K562 (cell line): ENCODE results near the gene PIGH. TPM values are rescaled to one million over a fixed set of nuclear protein-coding genes. Genes with fewer than 3 reads are reported as not detected.

Source experiments
- ATAC-seq: fragments of 200-7000 bp; cut with Tn5 transposase; 3 replicates; pipeline ENCODE4 v1.9.1; 2020; ENCODE audit warnings: moderate library complexity
- BruUV-seq: library from RNA; stranded (reverse); fragments of 400-500 nt; replicated peaks from 2 replicates; lab custom pipeline; 2021; lab: Mats Ljungman, UMichigan
- CTCF ChIA-PET: fragments of 300-600 bp; formaldehyde crosslinking; extraction: SDS; loops from one replicate; lab custom pipeline; 2021; ENCODE audit warnings: low intra/inter-chr PET ratio; lab: Yijun Ruan, JAX
- POLR2A ChIA-PET: fragments of 300-600, 350-650 bp; sonication (Branson Sonifier 250); formaldehyde crosslinking; extraction: SDS; loops from one replicate; lab custom pipeline; 2021; ENCODE audit warnings: antibody characterized with exemption, inconsistent platforms; lab: Yijun Ruan, JAX
- DNase-seq, 4 experiments: peaks; one replicate each; pipeline versions ENCODE4 v3.0.0 to v3.0.0-alpha.2; 2011 to 2018; ENCODE audit warnings: low spot score in 3 of 4, mixed read lengths in 3 of 4; ENCODE audit errors: extremely low read depth in 1 of 4
- FAIRE-seq: peaks from 2 replicates; lab custom pipeline; 2011; peaks lifted over from hg19 to GRCh38; lab: Jason Lieb, UNC
- H2AFZ ChIP-seq: 2 replicates; pipeline ENCODE4 v1.6.0; 2011; ENCODE audit warnings: low read depth, low read length, control low read depth, inconsistent platforms
- H3K27ac ChIP-seq: fragments of 200-600 bp; 3 replicates; pipeline ENCODE4 v1.8.0; 2011; ENCODE audit warnings: low read depth, mild to moderate bottlenecking, control low read depth, inconsistent platforms, low read length, moderate library complexity, mixed read lengths; ENCODE audit errors: extremely low read depth
- H3K27me3 ChIP-seq, 2 experiments: fragments of 300-600 bp in 1 of 2; 2 replicates in 1 of 2; 3 replicates in 1 of 2; pipeline versions ENCODE4 v1.6.0 to v1.8.0; 2011; ENCODE audit warnings: inconsistent platforms in 2 of 2, low read length in 2 of 2, mild to moderate bottlenecking in 1 of 2, mixed read lengths in 1 of 2, moderate library complexity in 1 of 2; ENCODE audit not compliant: control insufficient read depth in 2 of 2, insufficient read depth in 2 of 2
- H3K36me3 ChIP-seq: fragments of 300-600 bp; 3 replicates; pipeline ENCODE4 v1.8.0; 2011; ENCODE audit warnings: mild to moderate bottlenecking, low read length, inconsistent platforms; ENCODE audit not compliant: control insufficient read depth, insufficient read depth
- H3K4me1 ChIP-seq, 2 experiments: fragments of 200-600 bp in 1 of 2; replicated peaks in 1 of 2; 2 replicates in 1 of 2; 3 replicates in 1 of 2; pipeline versions ENCODE4 v1.5.1 to v1.8.0; 2011; ENCODE audit warnings: inconsistent platforms in 2 of 2, low read length in 2 of 2, mild to moderate bottlenecking in 1 of 2, mixed read lengths in 1 of 2, moderate library complexity in 1 of 2; ENCODE audit not compliant: control insufficient read depth in 2 of 2, insufficient read depth in 2 of 2
- H3K4me2 ChIP-seq: 2 replicates; pipeline ENCODE4 v1.6.1; 2011; ENCODE audit warnings: low read length, control low read depth, inconsistent platforms, mixed read lengths; ENCODE audit not compliant: insufficient read depth
- H3K4me3 ChIP-seq: fragments of 200-600 bp; sonication (generic), shearing (Covaris generic); 2 replicates; pipeline ENCODE4 v1.5.1; 2016; ENCODE audit warnings: control low read depth, inconsistent platforms
- H3K79me2 ChIP-seq: fragments of 200-600 bp; 3 replicates; pipeline ENCODE4 v1.8.0; 2011; ENCODE audit warnings: low read length, inconsistent platforms; ENCODE audit not compliant: control insufficient read depth, insufficient read depth
- H3K9ac ChIP-seq, 2 experiments: 2 replicates each; pipeline versions ENCODE4 v1.6.0 to v1.6.1; 2011; ENCODE audit warnings: low read depth in 2 of 2, low read length in 2 of 2, control low read depth in 1 of 2, inconsistent platforms in 1 of 2, mild to moderate bottlenecking in 1 of 2, mixed read lengths in 1 of 2; ENCODE audit not compliant: insufficient read depth in 1 of 2
- H3K9me1 ChIP-seq: one replicate; pipeline ENCODE4 v1.6.0; 2011; ENCODE audit warnings: inconsistent platforms, mild to moderate bottlenecking, low read length, moderate library complexity; ENCODE audit not compliant: control insufficient read depth, insufficient read depth
- H3K9me3 ChIP-seq: replicated peaks from 2 replicates; pipeline ENCODE4 v1.5.1; 2011; ENCODE audit warnings: low read depth, low read length, inconsistent platforms; ENCODE audit not compliant: control insufficient read depth, insufficient read depth
- H4K20me1 ChIP-seq: replicated peaks from 2 replicates; pipeline ENCODE4 v1.6.1; 2011; ENCODE audit warnings: low read length, inconsistent platforms, mixed read lengths; ENCODE audit not compliant: control insufficient read depth, insufficient read depth
- DDX20 ChIP-seq: fragments of 450-650 bp; IDR thresholded peaks from 2 replicates; pipeline ENCODE4 v1.6.1; 2016; ENCODE audit warnings: missing genetic modification characterization, low read depth, mild to moderate bottlenecking, missing compliant biosample characterization, moderate library complexity
- FIP1L1 ChIP-seq: fragments of 200-400 bp; formaldehyde crosslinking; IDR thresholded peaks from 2 replicates; pipeline ENCODE4 v1.6.1; 2018; ENCODE audit warnings: mild to moderate bottlenecking, low read depth, low read length; ENCODE audit not compliant: poor library complexity, severe bottlenecking
- JUND ChIP-seq, 2 experiments: IDR thresholded peaks; 2 replicates in 1 of 2; 3 replicates in 1 of 2; pipeline ENCODE4 v1.6.1; 2011; ENCODE audit warnings: borderline replicate concordance in 2 of 2, low read depth in 2 of 2, low read length in 2 of 2, improper control_type of control experiment in 1 of 2, missing biosample characterization in 1 of 2, missing genetic modification characterization in 1 of 2, missing genetic modification reagents in 1 of 2
- MXD1 ChIP-seq: fragments of 250-450 bp; sonication (Bioruptor Pico); IDR thresholded peaks from 2 replicates; pipeline ENCODE4 v1.8.0; 2021; ENCODE audit warnings: borderline replicate concordance, mild to moderate bottlenecking, moderate library complexity; ENCODE audit not compliant: poor library complexity, severe bottlenecking
- NCOA6 ChIP-seq: fragments of 450-650 bp; IDR thresholded peaks from 2 replicates; pipeline ENCODE4 v1.6.1; 2017; ENCODE audit warnings: mild to moderate bottlenecking
- NR4A1 ChIP-seq, 2 experiments: fragments of 250-450 bp in 1 of 2; fragments of 450-650 bp in 1 of 2; sonication (Bioruptor Pico) in 1 of 2; IDR thresholded peaks; 2 replicates each; pipeline versions ENCODE4 v1.4.0 to v1.6.1; 2016 to 2020; ENCODE audit warnings: mild to moderate bottlenecking in 2 of 2, missing compliant biosample characterization in 1 of 2, missing genetic modification characterization in 1 of 2, moderate library complexity in 1 of 2
- RAD21 ChIP-seq, 2 experiments: fragments of 250-450 bp in 1 of 2; fragments of 450-650 bp in 1 of 2; sonication (Bioruptor Pico) in 1 of 2; formaldehyde crosslinking in 1 of 2; IDR thresholded peaks in 1 of 2; conservative IDR thresholded peaks in 1 of 2; 2 replicates each; pipeline versions ENCODE4 v1.4.0 to v1.8.0; 2020 to 2022; ENCODE audit warnings: mild to moderate bottlenecking in 2 of 2, moderate library complexity in 1 of 2
- RBBP5 ChIP-seq: fragments of 200-600 bp; sonication (generic); IDR thresholded peaks from 2 replicates; pipeline ENCODE4 v1.6.1; 2012; ENCODE audit warnings: borderline replicate concordance, mild to moderate bottlenecking, low read length, control low read depth, inconsistent platforms; ENCODE audit not compliant: insufficient read depth, poor library complexity, severe bottlenecking
- SRSF9 ChIP-seq: fragments of 200-400 bp; formaldehyde crosslinking; IDR thresholded peaks from 2 replicates; pipeline ENCODE4 v1.6.1; 2017; ENCODE audit warnings: low read depth, low read length, borderline replicate concordance
- ZNF12 ChIP-seq: sonication (generic); formaldehyde crosslinking; IDR thresholded peaks from 2 replicates; pipeline ENCODE4 v1.4.0; 2020; ENCODE audit warnings: mild to moderate bottlenecking, missing genetic modification reagents
- WGBS: fragments of 100-300 bp; shearing (Covaris generic); methylation state at CpG from one replicate; pipeline ENCODE4 v1.1.6; 2016; ENCODE audit warnings: low coverage, mixed read lengths; ENCODE audit not compliant: insufficient coverage; ENCODE audit errors: missing lambda C conversion rate; 5-methylcytosine and 5-hydroxymethylcytosine counted together
- in situ Hi-C: fragments of 300-500 bp; cut with MboI; formaldehyde crosslinking; loops from 4 replicates; pipeline ENCODE4 v1.15.0; 2018; ENCODE audit warnings: inconsistent platforms, mixed read lengths
- intact Hi-C: fragments of 100-400 bp; cut with micrococcal nuclease; formaldehyde crosslinking; loops from 2 replicates; pipeline ENCODE4 v1.14.2; 2022
- polyA plus RNA-seq, 8 experiments: library from polyadenylated mRNA; depleted of rRNA in 4 of 8; stranded (reverse) in 5 of 8; unstranded in 3 of 8; fragments of >200 nt; fragmentation: Nextera tagmentation in 2 of 8; fragmentation: Illumina TruSeq in 1 of 8; extraction: Ambion mirVana in 2 of 8; extraction: Trizol in 1 of 8; gene quantifications; 2 replicates each; pipeline versions ENCODE4 v1.2.1 to v1.2.3, GENCODE V29; 2011 to 2014; ENCODE audit warnings: inconsistent platforms in 1 of 8, missing spikeins in 1 of 8
- total RNA-seq, 7 experiments: library from RNA; depleted of rRNA in 6 of 7; stranded (reverse); fragments of >200 nt in 6 of 7; fragmentation: Illumina TruSeq in 2 of 7; extraction: Trizol in 2 of 7; gene quantifications; 2 replicates each; pipeline versions ENCODE4 v1.2.1 to v1.2.3, GENCODE V29; 2011 to 2021; ENCODE audit warnings: low replicate concordance in 1 of 7

Gene PIGH
- total and polyA plus RNA-seq, 9 of the 15 experiments (the other 6 are each of a cell fraction or from before 2014, with no cell fraction given) = 21.1 to 53.4 (median 24.7) TPM

GRCh38 chr14:67644428-67644827 lies 44.4 kb upstream of the PIGH start:
- Histone ChIP-seq H3K4me3 (no peak overlapping the region), H2AFZ (no peak overlapping the region), H3K9me1 (no peaks in the 10 kb centered on the region), H4K20me1 (no peaks in the 10 kb centered on the region), H3K4me2 (no peak overlapping the region), H3K9ac (no peak overlapping the region), H3K9me3 (no peaks in the 10 kb centered on the region), H3K4me1 (peaks cover 0 to 16% of the 10 kb centered on the region in 2 experiments; a peak in 3 of 5 replicates), H3K27me3 (no peaks in the 10 kb centered on the region), H3K36me3 (peaks cover 41% of the 10 kb centered on the region), H3K79me2 (no peaks in the 10 kb centered on the region), H3K27ac (no peak overlapping the region)
- in situ Hi-C loops (no loop called here), intact Hi-C loops (no loop called here)
- ChIA-PET POLR2A (interaction anchor here (0.6 to 1.5 kb wide), 3 partner anchors 8 to 14 kb away, joined by 4 to 7 read pairs (median 5); no protein-coding TSS in a partner anchor), CTCF (no interaction called here)
- FAIRE-seq (no peak), DNase-seq (no peak), ATAC-seq (no peak)
- WGBS = 69% methylated on average over 2 of the region's 2 CpGs
- TF ChIP-seq RAD21 (CRISPR knock-in tag; conservative IDR thresholded peaks at IDR 0.05 in 1 of 2, IDR thresholded peaks at IDR 0.05 in 1 of 2) (no peak), ZNF12 (CRISPR knock-in tag) (no peak), JUND (IDR thresholded peaks at IDR 0.05; ENCODE audit: borderline replicate concordance, low read depth, low read length) (no peak), JUND (tag; IDR thresholded peaks at IDR 0.05; ENCODE audit: borderline replicate concordance, low read depth, low read length) (no peak), DDX20 (tag) (no peak), SRSF9 (no peak), NR4A1 (CRISPR knock-in tag; IDR thresholded peaks at IDR 0.05) (no peak), NR4A1 (tag; IDR thresholded peaks at IDR 0.05) (no peak), FIP1L1 (no peak), NCOA6 (no peak), MXD1 (no peak), RBBP5 (no peak)
- BruUV-seq = no TSS peak
